IPS-18a (cell line): ENCODE data around the gene PPP3R1.

Source experiments
- H3K27ac ChIP-seq: one replicate; pipeline ENCODE4 v1.5.1; 2013; ENCODE audit warnings: low read length
- H3K27me3 ChIP-seq: one replicate; pipeline ENCODE4 v1.6.1; 2013; ENCODE audit warnings: mild to moderate bottlenecking, low read length; ENCODE audit not compliant: control insufficient read depth, insufficient read depth
- H3K36me3 ChIP-seq: one replicate; pipeline ENCODE4 v1.6.1; 2013; ENCODE audit warnings: low read depth, low read length; ENCODE audit not compliant: control insufficient read depth
- H3K4me1 ChIP-seq: one replicate; pipeline ENCODE4 v1.6.1; 2013; ENCODE audit warnings: low read depth, low read length; ENCODE audit not compliant: control insufficient read depth
- H3K4me3 ChIP-seq: one replicate; pipeline ENCODE4 v1.5.1; 2013; ENCODE audit warnings: low read length
- H3K9ac ChIP-seq: one replicate; pipeline ENCODE4 v1.6.1; 2013; ENCODE audit warnings: mild to moderate bottlenecking, low read length, moderate library complexity
- H3K9me3 ChIP-seq: one replicate; pipeline ENCODE4 v1.6.1; 2013; ENCODE audit warnings: low read depth, low read length; ENCODE audit not compliant: control insufficient read depth

The PPP3R1 gene

DNA sequence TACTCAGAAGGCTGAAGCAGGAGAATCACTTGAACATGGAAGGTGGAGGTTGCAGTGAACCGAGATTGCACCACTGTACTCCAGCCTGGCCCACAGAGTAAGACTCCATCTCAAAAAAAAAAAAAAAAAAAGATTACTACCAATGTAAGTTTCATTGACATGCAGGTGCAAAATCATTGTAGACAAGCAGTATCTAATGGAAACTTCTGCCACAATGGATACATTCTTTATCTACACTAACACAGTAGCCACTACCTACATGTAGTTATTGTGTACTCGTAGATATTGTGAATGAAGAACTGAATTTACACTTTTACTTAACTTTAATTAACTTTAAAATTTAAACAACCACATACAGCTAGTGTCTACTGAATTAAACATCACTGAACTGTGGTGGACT lies 10.6 kb downstream of the PPP3R1 start:
- no peak overlapping the region for H3K27ac ChIP-seq
- peaks cover 25% of the 10 kb centered on the region for H3K4me1 ChIP-seq
- no peaks in the 10 kb centered on the region for H3K27me3 ChIP-seq
- no peaks in the 10 kb centered on the region for H3K36me3 ChIP-seq
- H3K9me3 ChIP-seq, result no peaks in the 10 kb centered on the region
- H3K4me3 ChIP-seq, result no peak overlapping the region
- H3K9ac ChIP-seq, result no peak overlapping the region

GRCh38 chr2:68240446-68240845 lies 11.9 kb downstream of the PPP3R1 start:
- Histone ChIP-seq H3K9ac (no peak overlapping the region), H3K27me3 (no peaks in the 10 kb centered on the region), H3K27ac (no peak overlapping the region), H3K36me3 (no peaks in the 10 kb centered on the region), H3K9me3 (no peaks in the 10 kb centered on the region), H3K4me3 (no peak overlapping the region), H3K4me1 (peaks cover 25% of the 10 kb centered on the region)

- H3K9me3 ChIP-seq, result no peaks in the 10 kb centered on the region
- no peaks in the 10 kb centered on the region for H3K36me3 ChIP-seq
- H3K4me3 ChIP-seq, result no peak overlapping the region
- H3K27ac ChIP-seq, result no peak overlapping the region
- H3K4me1 ChIP-seq, result peaks cover 25% of the 10 kb centered on the region
- H3K27me3 ChIP-seq, result no peaks in the 10 kb centered on the region
- no peak overlapping the region for H3K9ac ChIP-seq
These were observed 13.1 kb downstream of the PPP3R1 start for GRCh38 chr2:68238955-68239822.

- no peak overlapping the region for H3K27ac ChIP-seq
These were observed 14.3 kb downstream of the PPP3R1 start for GRCh38 chr2:68237976-68238580.

DNA sequence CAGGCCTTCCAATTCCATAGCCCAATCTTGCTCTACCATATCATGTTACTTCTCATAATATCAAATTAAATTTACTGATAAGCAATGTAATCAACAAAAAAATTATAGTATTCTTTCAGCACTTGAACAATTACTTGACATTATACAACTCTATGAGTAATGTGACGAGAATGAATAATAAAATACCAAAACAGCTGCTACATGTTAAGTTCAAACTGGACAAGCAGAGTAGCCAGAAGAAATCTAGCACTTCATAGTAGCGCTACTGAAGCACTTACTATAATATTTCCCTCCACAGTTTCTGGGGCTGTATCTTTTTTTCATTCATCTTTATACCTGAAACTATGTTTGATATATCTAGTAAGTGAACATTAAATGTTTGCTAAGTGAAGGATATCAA lies 14.9 kb downstream of the PPP3R1 start:
- Histone ChIP-seq H3K27me3 (no peaks in the 10 kb centered on the region), H3K9ac (no peak overlapping the region), H3K4me1 (peaks cover 25% of the 10 kb centered on the region), H3K9me3 (no peaks in the 10 kb centered on the region), H3K36me3 (no peaks in the 10 kb centered on the region), H3K4me3 (no peak overlapping the region), H3K27ac (no peak overlapping the region)

More at GRCh38 chr2:68237976-68238580, 14.3 kb downstream of the PPP3R1 start:
- Histone ChIP-seq H3K4me1 (peaks cover 25% of the 10 kb centered on the region), H3K4me3 (no peak overlapping the region), H3K9ac (no peak overlapping the region), H3K9me3 (no peaks in the 10 kb centered on the region), H3K27me3 (no peaks in the 10 kb centered on the region), H3K36me3 (no peaks in the 10 kb centered on the region)

DNA sequence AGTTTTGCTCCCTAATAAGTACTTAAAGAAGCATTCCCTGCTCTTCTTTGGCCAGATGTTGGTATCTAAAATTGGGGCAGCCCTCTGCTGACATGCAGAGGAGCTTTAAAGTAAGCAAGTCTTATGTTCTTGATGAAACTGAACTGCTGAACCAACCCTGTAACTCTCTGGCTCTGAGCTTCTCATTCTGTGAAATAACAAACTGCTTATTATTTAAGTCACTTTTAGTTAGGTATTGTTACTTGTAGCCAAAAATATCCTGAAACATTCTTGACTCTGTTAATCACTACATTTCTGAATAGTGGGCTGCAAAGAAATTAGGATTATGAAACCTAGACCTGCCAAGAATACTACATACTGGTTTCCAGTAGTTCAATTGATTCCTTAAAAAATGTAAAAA lies 15.5 kb downstream of the PPP3R1 start:
- H3K27ac ChIP-seq, result no peak overlapping the region
- peaks cover 25% of the 10 kb centered on the region for H3K4me1 ChIP-seq
- no peaks in the 10 kb centered on the region for H3K36me3 ChIP-seq
- H3K9me3 ChIP-seq, result no peaks in the 10 kb centered on the region
- no peak overlapping the region for H3K9ac ChIP-seq
- H3K27me3 ChIP-seq, result no peaks in the 10 kb centered on the region
- H3K4me3 ChIP-seq, result no peak overlapping the region

DNA sequence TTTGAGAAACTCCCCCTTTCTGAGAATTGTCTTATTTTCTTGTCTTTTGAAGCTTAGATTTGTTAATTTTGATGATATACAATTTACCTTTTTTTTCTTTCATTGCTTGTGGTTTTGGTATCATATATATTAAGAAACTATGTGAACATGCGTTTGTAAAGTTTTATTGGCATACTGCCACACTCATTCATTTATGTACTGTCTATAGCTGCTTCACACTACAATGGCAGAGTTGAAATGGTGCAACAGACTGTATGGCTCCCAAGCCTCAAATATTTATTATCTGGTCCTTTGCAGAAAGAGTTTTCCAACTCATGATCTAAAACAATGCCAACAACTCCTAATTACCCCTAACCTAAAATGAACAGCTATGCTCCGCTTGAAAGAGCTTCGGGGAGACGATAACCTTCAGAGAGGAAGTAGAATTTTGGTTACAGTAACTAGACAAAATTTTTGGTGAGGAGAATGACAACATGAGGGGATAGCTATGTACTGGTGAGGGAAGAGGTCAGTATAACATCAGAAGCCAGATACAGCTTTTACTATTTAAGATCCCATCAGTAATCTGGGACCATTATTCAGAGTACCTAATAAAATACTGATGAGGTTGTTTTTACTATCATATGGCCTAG lies 16.1 kb downstream of the PPP3R1 start:
- Histone ChIP-seq H3K9ac (no peak overlapping the region), H3K9me3 (no peaks in the 10 kb centered on the region), H3K27ac (no peak overlapping the region), H3K4me1 (peaks cover 25% of the 10 kb centered on the region), H3K36me3 (no peaks in the 10 kb centered on the region), H3K27me3 (no peaks in the 10 kb centered on the region), H3K4me3 (no peak overlapping the region)

DNA sequence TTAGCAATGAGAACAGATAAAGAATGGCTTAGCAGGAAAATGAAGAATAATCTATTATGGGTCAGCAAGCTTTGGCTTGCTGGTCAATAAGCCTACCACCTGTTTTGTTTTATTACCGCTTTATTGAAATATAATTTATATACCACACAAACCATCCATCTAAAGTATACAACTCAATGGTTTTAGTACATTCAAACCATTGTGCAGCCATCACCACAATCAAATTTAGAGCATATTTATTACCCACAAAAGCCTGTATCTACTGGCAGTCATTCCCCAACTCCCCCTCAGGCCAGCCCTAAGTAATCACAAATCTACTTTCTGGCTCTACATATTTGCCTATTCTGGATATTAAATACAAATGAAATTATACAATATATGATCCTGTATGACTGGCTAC lies 17.2 kb downstream of the PPP3R1 start:
- H3K9me3 ChIP-seq, result no peaks in the 10 kb centered on the region
- peaks cover 19% of the 10 kb centered on the region for H3K4me1 ChIP-seq
- H3K9ac ChIP-seq, result no peak overlapping the region
- H3K36me3 ChIP-seq, result no peaks in the 10 kb centered on the region
- no peaks in the 10 kb centered on the region for H3K27me3 ChIP-seq
- no peak overlapping the region for H3K4me3 ChIP-seq
- no peak overlapping the region for H3K27ac ChIP-seq

DNA sequence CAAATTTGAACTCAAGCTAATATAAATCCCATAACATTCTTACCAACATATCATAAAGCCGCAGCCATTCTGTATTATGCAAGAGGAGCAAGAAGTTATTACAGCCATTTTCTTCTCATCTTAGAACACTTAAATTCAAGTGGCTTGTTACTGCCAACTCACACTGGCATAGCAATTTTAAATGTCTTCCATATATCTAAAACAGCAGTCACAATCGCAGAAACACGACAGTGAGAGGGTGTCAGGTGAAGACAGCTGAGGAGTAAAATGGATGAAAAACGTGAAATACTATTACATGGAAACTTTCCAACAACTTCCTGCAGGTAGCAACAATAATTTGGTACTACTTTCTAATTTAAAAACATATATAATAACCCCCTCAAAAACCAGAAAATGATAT lies 17.9 kb downstream of the PPP3R1 start:
- no peak overlapping the region for H3K9ac ChIP-seq
- no peak overlapping the region for H3K27ac ChIP-seq
- H3K4me3 ChIP-seq, result no peak overlapping the region
- peaks cover 19% of the 10 kb centered on the region for H3K4me1 ChIP-seq
- H3K27me3 ChIP-seq, result no peaks in the 10 kb centered on the region
- no peaks in the 10 kb centered on the region for H3K36me3 ChIP-seq
- H3K9me3 ChIP-seq, result no peaks in the 10 kb centered on the region

DNA sequence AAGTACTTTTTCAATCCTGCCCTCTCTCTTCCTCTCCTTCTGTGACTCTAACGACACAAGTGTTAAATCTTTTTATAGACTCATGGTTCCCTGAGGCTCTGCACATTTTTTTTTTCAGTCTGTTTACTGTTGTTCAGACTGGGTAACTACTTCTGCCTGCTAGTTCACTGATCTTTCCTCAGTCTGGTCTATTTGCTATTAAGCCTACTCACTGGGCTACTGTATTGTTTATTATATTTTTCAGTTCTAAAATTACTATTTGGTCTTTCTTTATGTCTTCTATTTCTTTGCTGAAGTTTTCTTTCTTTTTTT lies 21.3 kb downstream of the PPP3R1 start:
- Histone ChIP-seq H3K4me1 (no peaks in the 10 kb centered on the region), H3K27ac (no peak overlapping the region), H3K9ac (no peak overlapping the region)

DNA sequence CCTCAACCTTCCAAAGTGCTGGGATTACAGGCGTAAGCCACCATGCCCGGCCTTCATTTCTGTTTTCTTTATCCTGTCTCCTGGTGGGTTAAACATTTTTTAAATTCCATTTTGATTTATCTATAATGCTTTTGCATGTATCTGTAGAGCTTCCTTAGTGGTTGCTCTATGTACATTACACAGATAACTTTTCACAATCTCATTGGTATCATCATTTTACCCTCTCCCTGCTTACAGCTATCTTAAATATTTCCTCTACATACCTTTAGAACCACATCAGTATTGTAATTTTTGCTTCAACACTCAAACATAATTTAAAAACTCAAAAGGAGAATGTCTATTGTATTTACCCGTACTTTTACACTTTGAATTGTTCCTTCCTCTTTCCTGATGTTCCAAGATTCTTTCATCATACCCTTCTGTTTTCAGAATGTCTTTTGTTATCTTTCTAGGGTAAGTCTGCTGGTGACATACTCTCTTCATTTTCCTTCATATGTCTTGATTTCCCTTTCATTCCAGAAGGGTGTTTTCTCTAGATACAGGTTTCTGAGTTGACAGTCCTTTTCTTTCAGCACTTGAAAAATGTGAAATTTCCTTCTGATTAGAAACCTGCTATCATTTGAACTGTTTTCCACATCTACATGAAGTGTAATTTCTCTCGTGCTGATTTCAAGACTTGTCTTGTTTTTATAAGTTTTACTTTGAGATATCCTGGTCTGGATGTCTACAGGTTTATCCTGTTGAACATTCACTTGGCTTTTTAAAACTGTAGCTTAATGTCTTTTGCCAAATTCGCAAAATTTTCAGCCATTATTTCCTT lies 21.9 kb downstream of the PPP3R1 start:
- H3K4me3 ChIP-seq, result no peak overlapping the region
- no peaks in the 10 kb centered on the region for H3K9me3 ChIP-seq
- H3K27ac ChIP-seq, result no peak overlapping the region
- H3K4me1 ChIP-seq, result no peaks in the 10 kb centered on the region
- no peaks in the 10 kb centered on the region for H3K27me3 ChIP-seq
- no peak overlapping the region for H3K9ac ChIP-seq
- H3K36me3 ChIP-seq, result no peaks in the 10 kb centered on the region

More for the DNA sequence above, 21.3 kb downstream of the PPP3R1 start:
- H3K27me3 ChIP-seq, result no peaks in the 10 kb centered on the region
- no peaks in the 10 kb centered on the region for H3K9me3 ChIP-seq
- H3K4me3 ChIP-seq, result no peak overlapping the region
- no peaks in the 10 kb centered on the region for H3K36me3 ChIP-seq
